ENCODE measurements around the gene PIP4K2C. TPM values are rescaled to one million over a fixed set of nuclear protein-coding genes. Genes with fewer than 3 reads are reported as not detected.
"Not testable (repeated sequence)": the region's sequence is repeated elsewhere in the genome, so short reads cannot be mapped to it uniquely, and the experiment has no call there.

The PIP4K2C gene
- polyA plus RNA-seq, 6 donors from 2014 or later: 15.8 to 42.0 (median 19.1) TPM

DNA sequence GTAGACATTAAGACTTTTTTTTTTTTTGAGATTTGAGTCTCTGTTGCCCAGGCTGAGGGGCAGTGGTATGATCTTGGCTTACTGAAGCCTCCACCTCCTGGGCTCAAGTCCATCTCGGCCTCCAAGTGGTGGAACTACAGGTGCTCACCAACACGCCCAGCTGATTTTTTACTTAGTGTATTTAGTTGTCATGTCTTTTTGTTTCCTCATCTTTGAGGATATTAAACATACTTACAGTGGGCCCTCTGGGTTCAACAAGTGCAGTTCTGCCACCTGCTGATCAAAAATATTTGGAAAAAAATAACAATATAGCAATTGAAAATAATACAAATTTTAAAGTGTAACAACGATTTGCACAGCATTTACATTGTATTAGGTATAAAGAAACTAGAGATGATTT is 46.4 kb downstream of the PIP4K2C start:
- ATAC-seq (ENCODE audit: low read depth in 2 of 2) (no peak), DNase-seq (no peak)
- Mint-ChIP-seq H3K27me3 (peaks cover 43 to 61% (median 43%) of the 10 kb centered on the region in 3 donors), H3K27ac (no peak overlapping the region), H3K4me1 (peaks cover 6 to 10% (median 6%) of the 10 kb centered on the region in 3 donors), H3K4me3 (no peak overlapping the region), H3K9me3 (peaks cover 0 to 3% (median 0%) of the 10 kb centered on the region in 7 donors), H3K36me3 (no peaks in the 10 kb centered on the region)

DNA sequence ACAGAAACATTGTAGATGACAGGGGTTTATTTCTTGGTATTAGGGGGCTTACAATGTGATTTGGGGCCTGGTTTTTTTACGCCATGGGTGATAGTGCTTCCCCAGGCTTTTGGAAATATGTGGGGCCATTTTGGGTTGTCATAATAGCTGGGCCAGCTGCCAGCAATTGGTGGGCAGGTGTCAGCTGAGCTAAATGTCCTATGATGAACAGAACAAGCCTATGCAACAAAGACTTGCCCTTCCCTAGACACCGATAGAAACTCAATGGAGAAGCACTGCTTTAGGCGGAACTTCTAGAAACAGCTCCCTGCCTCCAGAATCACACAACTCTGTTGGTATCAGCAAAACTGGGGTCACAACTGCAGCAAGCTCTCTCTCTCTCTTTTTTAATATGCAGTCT is 47.1 kb downstream of the PIP4K2C start:
- DNase-seq: no peak
- H3K27ac Mint-ChIP-seq: no peak overlapping the region
- peaks cover 0 to 3% (median 0%) of the 10 kb centered on the region in 7 donors for H3K9me3 Mint-ChIP-seq
- peaks cover 41 to 65% (median 42%) of the 10 kb centered on the region in 3 donors for H3K27me3 Mint-ChIP-seq
- no peak overlapping the region for H3K4me3 Mint-ChIP-seq
- no peak for ATAC-seq (ENCODE audit: low read depth in 2 of 2)
- H3K36me3 Mint-ChIP-seq: no peaks in the 10 kb centered on the region
- H3K4me1 Mint-ChIP-seq: peaks cover 5 to 6% (median 5%) of the 10 kb centered on the region in 3 donors

DNA sequence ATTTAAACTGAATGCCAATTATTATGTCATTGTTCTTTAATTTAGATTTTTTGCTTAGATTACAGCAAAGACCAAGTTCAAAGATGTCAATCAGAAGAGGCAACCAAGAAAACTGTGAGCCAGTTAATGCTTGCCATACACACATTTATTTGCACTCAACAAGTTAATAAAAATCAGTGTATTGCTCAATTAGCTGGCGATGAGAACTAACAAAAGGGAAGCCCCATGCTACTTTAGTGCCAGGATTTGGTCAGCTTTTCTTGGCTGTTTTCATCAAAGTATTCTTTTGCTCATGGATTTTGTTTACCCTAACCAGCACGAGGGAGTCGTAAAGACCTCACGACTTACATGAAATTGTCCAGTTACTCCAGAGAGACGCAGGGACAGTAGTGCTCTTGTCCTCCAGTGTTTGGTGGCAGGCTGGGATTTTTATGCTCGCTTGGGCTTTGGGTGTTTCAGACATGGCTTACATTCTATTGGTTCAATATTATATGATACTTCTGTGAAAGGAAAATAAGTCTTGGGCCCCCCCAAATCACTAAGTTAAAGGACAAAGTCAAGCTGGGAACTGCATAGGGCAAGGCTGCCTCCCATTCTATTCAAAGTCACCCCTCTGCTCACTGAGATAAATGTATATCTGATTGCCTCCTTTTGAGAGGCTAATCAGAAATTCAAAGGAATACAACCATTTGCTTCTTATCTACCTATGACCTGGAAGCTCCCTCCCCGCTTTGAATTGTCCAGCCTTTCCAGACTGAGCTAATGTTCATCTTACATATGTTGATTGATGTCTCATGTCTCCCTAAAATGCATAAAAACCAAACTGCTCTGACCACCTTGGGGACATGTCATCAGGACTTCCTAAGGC is 49.4 kb downstream of the PIP4K2C start:
- H3K4me3 Mint-ChIP-seq: no peak overlapping the region
- ATAC-seq (ENCODE audit: low read depth in 2 of 2): no peak
- no peak overlapping the region for H3K27ac Mint-ChIP-seq
- peaks cover 0 to 7% (median 5%) of the 10 kb centered on the region in 7 donors for H3K9me3 Mint-ChIP-seq
- no peak for DNase-seq
- H3K27me3 Mint-ChIP-seq: peaks cover 39 to 50% (median 43%) of the 10 kb centered on the region in 3 donors
- H3K36me3 Mint-ChIP-seq: no peaks in the 10 kb centered on the region
- H3K4me1 Mint-ChIP-seq: no peaks in the 10 kb centered on the region

DNA sequence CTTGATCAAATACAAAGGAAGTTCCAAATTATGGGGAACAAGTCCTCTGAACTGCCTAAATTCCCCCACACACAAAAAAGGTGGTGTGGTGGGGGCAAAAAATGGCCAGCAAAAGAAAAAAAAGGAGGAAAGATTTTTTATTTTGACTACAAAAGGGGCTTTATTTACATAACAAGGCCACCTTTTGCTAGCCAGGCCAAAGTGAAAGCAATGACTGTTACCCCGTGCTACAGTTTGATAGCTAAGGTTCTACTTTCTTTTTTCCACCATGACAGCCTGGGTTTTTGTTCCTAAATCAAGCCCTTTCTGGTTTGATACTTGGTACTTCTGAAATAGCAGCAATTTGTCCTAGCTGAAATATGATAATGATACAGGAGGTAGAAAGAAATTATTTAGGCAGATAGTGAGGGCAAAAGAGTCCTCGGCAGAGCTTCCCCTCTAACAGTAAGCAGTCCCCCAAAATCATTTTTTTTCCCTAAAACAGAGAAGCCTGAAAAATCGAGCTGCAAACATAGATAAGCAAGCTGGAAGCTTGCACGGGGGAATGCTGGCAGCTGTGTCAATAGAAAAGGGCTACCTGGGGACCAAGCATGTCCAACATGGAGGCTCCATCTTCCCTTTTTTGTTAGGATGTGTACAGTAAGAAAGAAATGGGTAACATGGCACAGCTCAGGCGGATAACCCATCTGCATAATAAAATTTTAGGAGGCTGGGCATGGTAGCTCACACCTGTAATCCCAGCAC is 50.9 kb downstream of the PIP4K2C start:
- H3K27ac Mint-ChIP-seq: no peak overlapping the region
- ATAC-seq (ENCODE audit: low read depth in 2 of 2): no peak
- DNase-seq: no peak
- H3K4me1 Mint-ChIP-seq: no peaks in the 10 kb centered on the region
- peaks cover 35 to 46% (median 43%) of the 10 kb centered on the region in 3 donors for H3K27me3 Mint-ChIP-seq
- peak overlapping the region in 1 of 8 donors; percentile 57 for H3K4me3 Mint-ChIP-seq
- no peaks in the 10 kb centered on the region for H3K36me3 Mint-ChIP-seq
- H3K9me3 Mint-ChIP-seq: peaks cover 0 to 15% (median 9%) of the 10 kb centered on the region in 7 donors

DNA sequence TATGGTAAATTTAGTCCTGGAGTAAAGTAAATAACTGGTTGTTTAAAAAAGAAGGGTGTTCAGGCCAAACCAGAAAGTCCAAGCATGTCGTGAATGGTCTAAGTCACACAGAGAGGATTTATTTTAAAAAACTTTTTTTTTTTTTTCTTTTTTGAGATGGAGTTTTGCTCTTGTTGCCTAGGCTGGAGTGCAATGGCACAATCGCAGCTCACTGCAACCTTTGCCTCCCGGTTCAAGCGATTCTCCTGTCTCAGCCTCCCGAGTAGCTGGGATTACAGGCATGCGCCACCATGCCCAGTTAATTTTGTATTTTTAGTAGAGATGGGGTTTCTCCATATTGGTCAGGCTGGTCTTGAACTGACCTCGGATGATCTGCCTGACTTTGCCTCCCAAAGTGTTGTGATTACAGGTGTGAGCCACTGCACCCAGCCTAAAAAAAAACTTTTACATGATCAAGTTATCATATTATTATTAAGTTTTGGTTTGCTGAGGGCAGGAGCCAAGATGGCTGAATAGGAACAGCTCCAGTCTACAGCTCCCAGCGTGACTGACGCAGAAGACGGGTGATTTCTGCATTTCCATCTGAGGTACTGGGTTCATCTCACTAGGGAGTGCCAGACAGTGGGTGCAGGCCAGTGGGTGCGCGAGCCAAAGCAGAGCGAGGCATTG is 55.1 kb downstream of the PIP4K2C start:
- not testable (repeated sequence) for H3K4me3 Mint-ChIP-seq; H3K36me3 Mint-ChIP-seq; ATAC-seq (ENCODE audit: low read depth in 2 of 2); H3K27ac Mint-ChIP-seq; H3K4me1 Mint-ChIP-seq; DNase-seq
- Mint-ChIP-seq H3K27me3 (peaks cover 13 to 21% (median 20%) of the 10 kb centered on the region in 3 donors), H3K9me3 (peaks cover 0 to 15% (median 9%) of the 10 kb centered on the region in 7 donors)

DNA sequence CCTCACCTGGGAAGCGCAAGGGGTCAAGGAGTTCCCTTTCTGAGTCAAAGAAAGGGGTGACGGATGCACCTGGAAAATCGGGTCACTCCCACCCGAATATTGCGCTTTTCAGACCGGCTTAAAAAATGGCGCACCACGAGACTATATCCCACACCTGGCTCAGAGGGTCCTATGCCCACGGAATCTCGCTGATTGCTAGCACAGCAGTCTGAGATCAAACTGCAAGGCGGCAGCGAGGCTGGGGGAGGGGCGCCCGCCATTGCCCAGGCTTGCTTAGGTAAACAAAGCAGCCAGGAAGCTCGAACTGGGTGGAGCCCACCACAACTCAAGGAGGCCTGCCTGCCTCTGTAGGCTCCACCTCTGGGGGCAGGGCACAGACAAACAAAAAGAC is 55.7 kb downstream of the PIP4K2C start:
- not testable (repeated sequence) for H3K4me1 Mint-ChIP-seq

More for the DNA sequence above, 55.7 kb downstream of the PIP4K2C start:
- Mint-ChIP-seq H3K27me3 (peaks cover 10 to 16% (median 14%) of the 10 kb centered on the region in 3 donors), H3K9me3 (peaks cover 0 to 15% (median 9%) of the 10 kb centered on the region in 7 donors)
- H3K36me3 Mint-ChIP-seq; H3K27ac Mint-ChIP-seq; ATAC-seq (ENCODE audit: low read depth in 2 of 2); DNase-seq; H3K4me3 Mint-ChIP-seq: not testable (repeated sequence)

Other genes starting within 250 kb of the PIP4K2C start
- 10 to 100 TPM in 3 of 6 donors, 1 to 10 TPM in 3; 2.9 to 20.4 (median 10.2) TPM for gene R3HDM2, start 160.1 kb upstream of the PIP4K2C start, polyA plus RNA-seq (ENCODE audit: low read depth in 6 of 6)
- not detected for gene INHBC, start 156.4 kb upstream of the PIP4K2C start, polyA plus RNA-seq (ENCODE audit: low read depth in 6 of 6)
- under 1 TPM in 1 of 6 donors, not detected in 5; 0.44 TPM for gene INHBE, start 135.9 kb upstream of the PIP4K2C start, polyA plus RNA-seq (ENCODE audit: low read depth in 6 of 6)
- gene GLI1, start 131.4 kb upstream of the PIP4K2C start, polyA plus RNA-seq (ENCODE audit: low read depth in 6 of 6): 1 to 10 TPM in 4 of 6 donors, under 1 TPM in 2; 0.27 to 2.4 (median 1.1) TPM
- 100 to 1,000 TPM; 152 to 231 (median 164) TPM for gene ARHGAP9, start 111.3 kb upstream of the PIP4K2C start, polyA plus RNA-seq (ENCODE audit: low read depth in 6 of 6)
- gene MARS1, start 103.1 kb upstream of the PIP4K2C start, polyA plus RNA-seq (ENCODE audit: low read depth in 6 of 6): 10 to 100 TPM; 53.1 to 78.7 (median 63.0) TPM
- 10 to 100 TPM; 33.3 to 62.2 (median 51.0) TPM for gene DDIT3, start 70.7 kb upstream of the PIP4K2C start, polyA plus RNA-seq (ENCODE audit: low read depth in 6 of 6)
- 1 to 10 TPM; 1.8 to 8.2 (median 5.0) TPM for gene MBD6, start 68.4 kb upstream of the PIP4K2C start, polyA plus RNA-seq (ENCODE audit: low read depth in 6 of 6)
- 10 to 100 TPM; 65.6 to 87.3 (median 71.2) TPM for gene DCTN2, start 44.0 kb upstream of the PIP4K2C start, polyA plus RNA-seq (ENCODE audit: low read depth in 6 of 6)
- not detected for gene KIF5A, start 41.1 kb upstream of the PIP4K2C start, polyA plus RNA-seq (ENCODE audit: low read depth in 6 of 6)
- under 1 TPM in 5 of 6 donors, not detected in 1; 0.16 to 0.53 (median 0.29) TPM for gene DTX3, start 13.6 kb downstream of the PIP4K2C start, polyA plus RNA-seq (ENCODE audit: low read depth in 6 of 6)
- not detected for gene ARHGEF25, start 20.2 kb downstream of the PIP4K2C start, polyA plus RNA-seq (ENCODE audit: low read depth in 6 of 6)
- not detected for gene B4GALNT1, start 42.0 kb downstream of the PIP4K2C start, polyA plus RNA-seq (ENCODE audit: low read depth in 6 of 6)
- gene OS9, start 102.9 kb downstream of the PIP4K2C start, polyA plus RNA-seq (ENCODE audit: low read depth in 6 of 6): 10 to 100 TPM; 72.0 to 87.9 (median 77.1) TPM
- 1 to 10 TPM; 1.2 to 4.0 (median 2.1) TPM for gene AGAP2, start 147.6 kb downstream of the PIP4K2C start, polyA plus RNA-seq (ENCODE audit: low read depth in 6 of 6)
- 10 to 100 TPM; 48.3 to 82.1 (median 57.7) TPM for gene TSPAN31, start 153.8 kb downstream of the PIP4K2C start, polyA plus RNA-seq (ENCODE audit: low read depth in 6 of 6)
- 10 to 100 TPM; 63.2 to 99.0 (median 67.8) TPM for gene CDK4, start 161.1 kb downstream of the PIP4K2C start, polyA plus RNA-seq (ENCODE audit: low read depth in 6 of 6)
- 10 to 100 TPM; 10.9 to 21.0 (median 14.2) TPM for gene MARCHF9, start 163.9 kb downstream of the PIP4K2C start, polyA plus RNA-seq (ENCODE audit: low read depth in 6 of 6)
- under 1 TPM in 3 of 6 donors, not detected in 3; 0.09 to 0.58 (median 0.31) TPM for gene CYP27B1, start 175.9 kb downstream of the PIP4K2C start, polyA plus RNA-seq (ENCODE audit: low read depth in 6 of 6)
- 10 to 100 TPM in 4 of 6 donors, 1 to 10 TPM in 2; 6.9 to 13.2 (median 11.4) TPM for gene METTL1, start 180.9 kb downstream of the PIP4K2C start, polyA plus RNA-seq (ENCODE audit: low read depth in 6 of 6)
- gene EEF1AKMT3, start 181.4 kb downstream of the PIP4K2C start, polyA plus RNA-seq (ENCODE audit: low read depth in 6 of 6): under 1 TPM in 4 of 6 donors, not detected in 2; 0.09 to 0.53 (median 0.47) TPM
- 10 to 100 TPM; 19.3 to 32.4 (median 27.7) TPM for gene TSFM, start 191.6 kb downstream of the PIP4K2C start, polyA plus RNA-seq (ENCODE audit: low read depth in 6 of 6)
- gene AVIL, start 227.5 kb downstream of the PIP4K2C start, polyA plus RNA-seq (ENCODE audit: low read depth in 6 of 6): under 1 TPM in 4 of 6 donors, not detected in 2; 0.19 to 0.82 (median 0.48) TPM